Activated CD4-positive, alpha-beta T cell treated with anti-CD3 and anti-CD28 coated beads, Interleukin-2, amount 50 U/mL, for 1 hour (primary cell): ENCODE data around the gene TRAPPC8.
"Not testable (repeated sequence)": the region's sequence is repeated elsewhere in the genome, so short reads cannot be mapped to it uniquely, and the experiment has no call there.

Source experiments
- DNase-seq: peaks from one replicate; pipeline ENCODE4 v3.0.0-alpha.2; 2020

Gene TRAPPC8

GRCh38 chr18:31941010-31941809 lies 1.7 kb downstream of the TRAPPC8 start:
- DNase-seq, result no peak

GRCh38 chr18:31934773-31935172 lies 8.2 kb downstream of the TRAPPC8 start:
- not testable (repeated sequence) for DNase-seq

GRCh38 chr18:31931886-31932240 lies 11.1 kb downstream of the TRAPPC8 start:
- DNase-seq, result no peak

GRCh38 chr18:31931163-31931885 lies 11.6 kb downstream of the TRAPPC8 start:
- no peak for DNase-seq

- no peak for DNase-seq
Measured at GRCh38 chr18:31929273-31929672, 13.7 kb downstream of the TRAPPC8 start.

GRCh38 chr18:31926988-31927387 lies 15.9 kb downstream of the TRAPPC8 start:
- DNase-seq, result not testable (repeated sequence)

GRCh38 chr18:31920277-31920676 lies 22.7 kb downstream of the TRAPPC8 start:
- DNase-seq, result no peak

- not testable (repeated sequence) for DNase-seq
Measured at GRCh38 chr18:31919366-31919765, 23.6 kb downstream of the TRAPPC8 start.

GRCh38 chr18:31918733-31919132 lies 24.2 kb downstream of the TRAPPC8 start:
- DNase-seq, result no peak

- DNase-seq, result no peak
Measured at GRCh38 chr18:31901063-31901462, 41.9 kb downstream of the TRAPPC8 start.

- DNase-seq, result not testable (repeated sequence)
Measured at GRCh38 chr18:31899771-31900170, 43.2 kb downstream of the TRAPPC8 start.

GRCh38 chr18:31892936-31893335 lies 50.0 kb downstream of the TRAPPC8 start:
- no peak for DNase-seq

GRCh38 chr18:31891566-31891965 lies 51.4 kb downstream of the TRAPPC8 start:
- no peak for DNase-seq

- DNase-seq, result no peak
Measured at GRCh38 chr18:31884020-31884419, 58.9 kb downstream of the TRAPPC8 start.

- no peak for DNase-seq
Measured at GRCh38 chr18:31880186-31880898, 62.6 kb downstream of the TRAPPC8 start.

GRCh38 chr18:31878358-31878757 lies 64.6 kb downstream of the TRAPPC8 start:
- DNase-seq, result no peak

- no peak for DNase-seq
Measured at GRCh38 chr18:31877900-31878299, 65.0 kb downstream of the TRAPPC8 start.

- no peak for DNase-seq
Measured at GRCh38 chr18:31876707-31877106, 66.2 kb downstream of the TRAPPC8 start.

GRCh38 chr18:31875301-31875700 lies 67.6 kb downstream of the TRAPPC8 start:
- DNase-seq, result no peak

- no peak for DNase-seq
Measured at GRCh38 chr18:31863103-31863502, 79.8 kb downstream of the TRAPPC8 start.

GRCh38 chr18:31860488-31860887 lies 82.4 kb downstream of the TRAPPC8 start:
- DNase-seq, result no peak

GRCh38 chr18:31857526-31858106 lies 85.3 kb downstream of the TRAPPC8 start:
- no peak for DNase-seq

GRCh38 chr18:31850844-31851243 lies 92.1 kb downstream of the TRAPPC8 start:
- DNase-seq, result no peak
